NCI-H1092 treated with DMSO at 0.1 percent for 48 hours (cell line): Measurements from ENCODE around the gene FHAD1.
A peak's percentile ranks its signal among the peaks of the same experiment; 100 is the strongest.

Experiments
- DNase-seq: peaks from one replicate; lab custom pipeline; 2025; lab: John Stamatoyannopoulos, UW

FHAD1 gene

DNA sequence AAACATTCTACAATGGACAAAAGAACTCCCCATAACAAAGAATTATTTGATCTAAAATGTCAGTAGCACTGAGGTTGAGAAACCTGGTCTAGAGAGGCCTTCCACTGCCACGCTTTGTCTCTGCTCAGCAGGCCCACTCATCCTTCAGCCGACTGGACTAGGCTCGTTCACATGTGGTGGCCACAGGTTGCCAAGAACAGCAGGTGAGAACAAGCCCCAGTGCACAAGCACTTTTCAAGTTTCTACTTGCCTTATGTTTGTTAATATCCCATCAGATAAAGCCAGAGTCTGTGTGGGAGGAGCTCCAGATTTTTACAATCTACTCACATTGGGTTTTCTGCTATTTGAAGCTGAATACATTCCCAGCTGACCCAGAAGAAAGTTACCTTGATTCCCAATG is 153.6 kb downstream of the FHAD1 start:
- no peak for DNase-seq

- DNase-seq: no peak
These were observed 154.5 kb downstream of the FHAD1 start for GRCh38 chr1:15401391-15402055.

- no peak for DNase-seq
These were observed 155.9 kb downstream of the FHAD1 start for GRCh38 chr1:15402809-15403450.

- DNase-seq: no peak
These were observed 157.0 kb downstream of the FHAD1 start for GRCh38 chr1:15403962-15404580.

DNA sequence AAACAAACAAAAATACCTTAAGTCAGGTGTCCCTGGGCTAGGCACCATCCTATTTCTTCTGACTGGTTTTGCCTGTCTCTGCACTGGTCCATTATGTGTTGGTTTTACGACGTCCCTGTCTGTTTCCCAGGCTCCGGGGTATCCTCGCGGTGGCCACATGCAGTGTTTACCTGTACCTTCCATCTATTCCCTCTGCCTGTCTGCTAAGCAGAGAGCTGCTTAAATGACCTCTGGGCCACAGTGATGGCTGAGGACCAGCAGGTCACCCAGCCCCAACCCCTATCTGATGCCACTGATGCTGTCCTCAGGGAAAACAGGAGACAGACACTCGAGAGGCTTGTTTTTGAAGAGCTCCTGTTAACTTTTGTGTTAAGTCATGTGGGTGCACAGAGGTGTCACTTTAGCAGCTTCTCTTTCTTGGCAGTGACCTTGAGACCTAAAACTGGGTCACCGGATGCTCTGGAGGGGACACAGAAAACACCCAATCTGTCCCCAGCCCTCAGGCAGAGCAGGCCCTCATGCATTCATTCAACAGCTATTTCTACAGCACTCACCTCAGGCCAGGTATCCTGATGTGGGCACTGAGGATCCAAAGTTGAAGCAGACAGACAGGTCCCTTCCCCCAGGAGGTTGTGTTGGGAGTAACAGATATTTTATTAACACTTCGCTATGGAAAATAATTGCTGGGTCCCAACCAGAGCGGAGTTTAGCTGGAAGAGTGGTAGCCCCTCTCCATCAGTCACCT is 158.3 kb downstream of the FHAD1 start:
- no peak for DNase-seq

DNA sequence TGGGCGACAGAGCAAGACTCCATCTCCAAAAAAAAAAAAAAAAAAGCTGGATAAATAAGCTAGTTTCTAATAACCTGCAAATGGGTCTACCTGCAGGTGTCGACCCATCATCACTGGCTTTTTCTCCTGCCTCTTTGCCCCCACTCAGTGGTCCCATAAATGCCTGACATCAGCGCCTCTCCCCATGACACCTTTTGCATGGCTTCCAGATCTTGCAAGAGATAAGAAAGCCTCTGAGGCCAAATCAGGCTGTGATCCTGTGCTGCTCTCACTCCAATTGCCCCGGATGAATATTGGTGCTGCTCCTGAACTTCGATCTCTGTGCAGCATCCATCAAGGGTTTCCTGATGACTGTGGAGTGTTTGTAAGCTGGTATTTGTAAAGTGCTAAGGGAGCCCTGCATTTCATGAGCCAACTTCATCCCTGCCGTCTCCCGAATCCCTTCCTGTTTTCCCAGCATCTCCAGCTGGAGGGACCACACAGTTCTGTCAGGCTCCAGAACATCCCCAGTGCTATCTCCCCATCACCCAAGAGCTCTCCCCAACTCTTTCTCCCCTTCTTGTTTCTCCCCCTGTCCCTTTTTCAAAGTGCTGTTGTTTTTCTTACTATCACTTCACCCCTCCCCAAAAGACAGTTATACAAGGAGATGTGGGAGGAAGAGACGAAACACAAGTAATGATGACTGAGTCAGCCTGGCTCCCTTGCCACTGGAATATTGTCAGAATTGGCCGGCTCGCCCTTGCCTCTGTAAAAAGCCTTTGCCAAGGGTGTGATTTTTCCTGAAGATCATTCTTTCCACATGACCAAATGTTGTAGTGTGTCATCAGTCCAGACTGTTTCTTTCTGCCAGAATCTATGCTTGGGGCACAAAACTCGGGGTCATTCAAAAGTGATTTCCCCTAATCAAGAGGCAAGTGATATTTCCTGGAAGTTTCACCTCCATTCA is 159.9 kb downstream of the FHAD1 start:
- DNase-seq: no peak

DNA sequence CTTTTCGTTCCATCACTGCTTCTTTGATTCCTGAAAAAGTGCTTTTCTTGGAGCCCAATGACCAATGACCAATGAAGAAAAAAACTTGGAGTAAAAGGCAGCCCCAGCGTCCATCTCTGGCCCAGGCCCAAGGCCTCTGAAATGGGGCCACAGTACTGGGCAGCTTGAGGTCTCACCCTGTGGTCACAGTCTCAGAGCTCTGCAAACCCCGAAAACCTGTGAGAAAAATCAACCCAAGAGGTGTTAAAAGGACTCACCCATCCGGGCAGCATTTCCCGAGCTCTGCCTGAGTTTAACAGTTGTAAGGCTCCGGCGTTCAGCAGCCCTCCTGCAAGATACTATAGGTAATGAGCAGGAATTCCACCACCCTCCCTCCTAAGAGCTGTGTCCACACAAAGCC is 160.6 kb downstream of the FHAD1 start:
- no peak for DNase-seq

DNA sequence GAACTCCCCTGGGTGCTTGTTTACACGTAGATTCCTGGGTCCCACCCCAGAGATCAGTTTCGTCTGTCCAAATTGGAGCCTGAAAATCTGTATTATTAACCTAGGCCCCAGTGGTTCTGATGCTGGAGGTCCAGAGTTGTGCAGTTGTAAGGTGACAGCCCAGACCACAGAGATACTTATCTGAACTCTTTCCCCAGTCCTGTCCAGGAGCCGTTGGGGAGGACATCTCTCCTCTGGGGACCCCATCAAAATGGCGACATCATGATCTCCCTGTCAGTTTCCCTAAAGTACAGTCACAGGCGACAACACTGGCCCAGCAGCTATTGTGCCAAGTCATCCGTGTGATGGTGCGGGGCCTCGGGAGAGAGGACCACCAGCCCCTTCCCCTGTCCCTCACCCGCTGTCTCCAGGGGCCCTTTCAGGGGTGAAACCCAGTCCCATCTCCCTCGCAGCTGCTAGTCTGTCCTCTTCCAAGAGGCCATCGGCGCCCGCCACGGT is 161.9 kb downstream of the FHAD1 start:
- DNase-seq: no peak

GRCh38 chr1:15409388-15410222 is 162.6 kb downstream of the FHAD1 start, which contains the start of gene EFHD2:
TSS of gene EFHD2 (plus strand) at chr1:15409888. CDS start at chr1:15409972, 84 bp downstream.
- peak; percentile 93 for DNase-seq

- no peak for DNase-seq
These were observed 163.3 kb downstream of the FHAD1 start for GRCh38 chr1:15410223-15410883.

DNA sequence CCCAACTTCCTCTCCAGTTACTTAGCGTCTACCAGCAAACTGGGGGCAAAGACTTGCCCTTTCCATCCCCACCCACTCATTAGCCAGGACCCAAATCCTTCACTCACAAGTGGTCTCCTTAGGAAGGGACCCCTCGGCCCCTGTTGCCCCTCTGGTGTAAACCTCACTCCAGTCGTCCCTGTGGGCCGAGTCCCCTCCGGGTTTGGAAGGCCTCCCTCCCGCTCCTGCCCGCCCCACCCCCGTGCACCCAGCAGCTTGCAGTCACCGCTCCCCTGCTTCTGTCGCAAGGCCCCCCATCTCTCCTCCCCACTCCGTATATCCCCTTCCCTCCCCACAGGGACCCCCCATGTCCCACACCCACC is 163.8 kb downstream of the FHAD1 start:
- DNase-seq: no peak

- peak; percentile 40 for DNase-seq
These were observed 164.6 kb downstream of the FHAD1 start for GRCh38 chr1:15411593-15412137.

- DNase-seq: peak; percentile 51
These were observed 165.3 kb downstream of the FHAD1 start for GRCh38 chr1:15412175-15412800.

DNA sequence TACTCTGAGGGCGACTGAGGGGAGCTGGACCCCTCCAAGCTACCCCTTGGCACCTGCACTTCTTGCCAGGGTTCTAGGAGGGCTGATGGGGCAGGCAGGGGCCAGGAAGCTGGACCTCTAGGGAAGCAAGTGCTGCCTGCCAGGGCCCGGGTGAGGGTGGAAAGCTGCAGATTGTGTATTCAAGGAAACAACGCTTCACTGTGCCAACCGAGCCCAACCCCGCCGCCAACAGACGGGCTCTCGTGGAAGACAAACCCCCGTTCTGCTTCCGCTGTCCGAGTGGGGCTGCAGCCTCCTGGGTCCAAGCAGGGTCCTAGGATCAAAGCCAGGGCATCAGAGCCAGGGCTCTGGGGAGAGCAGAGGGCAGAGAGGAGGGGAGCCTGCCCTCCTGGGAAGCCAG is 165.8 kb downstream of the FHAD1 start:
- DNase-seq: peak; percentile 65

DNA sequence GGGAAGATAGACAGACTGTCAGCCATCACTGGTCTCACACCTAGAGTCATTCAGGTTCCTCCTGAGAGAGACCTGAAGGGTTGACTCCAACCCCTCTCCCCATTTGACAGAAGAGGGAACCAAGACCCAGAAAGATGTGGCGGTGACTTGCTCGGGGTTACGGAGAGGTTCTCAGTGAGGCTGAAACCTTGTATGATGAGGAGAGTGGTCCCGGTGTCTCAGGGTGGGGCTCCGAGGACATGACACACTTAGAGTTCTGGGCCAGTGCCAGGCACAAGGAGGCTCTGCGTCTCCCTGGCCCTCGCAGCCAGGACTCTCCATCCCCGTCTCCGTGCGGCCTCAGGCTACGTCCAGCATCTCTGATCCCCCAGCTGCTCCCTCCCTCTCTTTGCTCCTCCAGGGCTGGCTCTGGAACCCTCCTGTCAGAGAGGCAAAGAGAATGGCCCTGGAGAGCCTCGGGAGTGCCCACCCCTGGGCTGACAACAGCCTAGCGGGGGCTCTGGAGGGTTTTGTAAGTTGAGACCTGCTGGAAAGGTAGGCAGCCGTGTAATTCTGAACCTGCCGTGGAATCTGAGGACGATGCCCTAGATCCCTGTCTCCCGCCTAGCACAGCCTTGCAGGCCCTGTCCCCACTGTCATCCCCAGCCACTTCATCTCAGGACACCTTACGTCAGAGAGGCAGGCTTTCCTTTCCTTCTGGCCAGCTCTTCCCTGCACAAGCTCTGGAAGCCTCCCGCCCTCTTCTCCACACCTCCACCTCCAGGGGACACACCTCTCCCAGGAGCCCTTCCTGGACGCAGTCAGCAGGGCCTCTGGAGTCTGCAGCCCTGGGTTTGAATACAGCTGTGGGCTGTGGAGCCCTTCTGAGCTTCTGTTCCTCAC is 166.8 kb downstream of the FHAD1 start:
- no peak for DNase-seq

DNA sequence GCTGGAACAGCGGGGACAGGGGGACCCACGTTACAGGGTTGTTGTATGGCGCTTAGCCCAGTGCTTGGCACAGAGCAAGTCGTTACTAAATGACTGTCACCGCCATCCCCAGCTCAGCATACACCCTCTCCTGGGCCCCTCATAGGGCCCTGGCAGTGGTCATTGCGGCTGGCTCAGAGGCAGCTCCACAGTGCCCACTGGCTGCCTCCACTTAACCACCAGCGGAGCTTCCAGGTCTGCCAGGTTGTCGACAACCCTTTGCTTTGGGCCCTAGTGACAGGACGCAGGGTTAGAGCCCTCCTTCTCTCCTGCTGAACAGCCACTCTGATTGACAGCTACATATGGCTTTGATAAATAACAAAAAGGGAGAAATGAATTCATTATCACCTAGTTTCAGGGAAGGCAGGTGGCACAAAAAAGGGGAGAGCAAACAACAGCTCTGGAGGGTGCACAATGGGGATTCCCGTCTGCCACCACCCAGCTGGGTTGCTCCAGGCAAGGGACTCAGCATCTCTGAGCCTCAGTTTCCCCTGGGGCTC is 167.5 kb downstream of the FHAD1 start:
- DNase-seq: no peak

GRCh38 chr1:15417059-15417934 is 170.3 kb downstream of the FHAD1 start:
- no peak for DNase-seq
